HPDE6-E6E7 (cell line): ENCODE results near the gene TMPRSS5.
A peak's percentile ranks its signal among the peaks of the same experiment; 100 is the strongest.
"Not testable (repeated sequence)": the region's sequence is repeated elsewhere in the genome, so short reads cannot be mapped to it uniquely, and the experiment has no call there.

ENCODE experiments used
- DNase-seq: peaks from one replicate; pipeline ENCODE4 v3.0.0; 2011; ENCODE audit warnings: missing footprints; ENCODE audit errors: extremely low spot score

TMPRSS5 gene

GRCh38 chr11:113697756-113698407, 8.2 kb downstream of the TMPRSS5 start:
- DNase-seq: no peak

GRCh38 chr11:113697111-113697510, 9.0 kb downstream of the TMPRSS5 start:
- no peak for DNase-seq

- DNase-seq: no peak
Measured at GRCh38 chr11:113695207-113695606, 10.9 kb downstream of the TMPRSS5 start.

- DNase-seq: no peak
Measured at GRCh38 chr11:113694390-113694789, 11.7 kb downstream of the TMPRSS5 start.

- no peak for DNase-seq
Measured at GRCh38 chr11:113693030-113693429, 13.1 kb downstream of the TMPRSS5 start.

- DNase-seq: peak; percentile 90
Measured at GRCh38 chr11:113690619-113691569, 15.2 kb downstream of the TMPRSS5 start.

- no peak for DNase-seq
Measured at GRCh38 chr11:113689768-113690618, 16.1 kb downstream of the TMPRSS5 start.

GRCh38 chr11:113685654-113686359, 20.3 kb downstream of the TMPRSS5 start:
- no peak for DNase-seq

GRCh38 chr11:113684496-113684895, 21.6 kb downstream of the TMPRSS5 start:
- DNase-seq: no peak

GRCh38 chr11:113683481-113684046, 22.5 kb downstream of the TMPRSS5 start:
- no peak for DNase-seq

GRCh38 chr11:113681711-113682413, 24.2 kb downstream of the TMPRSS5 start:
- DNase-seq: no peak

- no peak for DNase-seq
Measured at GRCh38 chr11:113681282-113681681, 24.8 kb downstream of the TMPRSS5 start.

GRCh38 chr11:113677685-113678084, 28.4 kb downstream of the TMPRSS5 start:
- no peak for DNase-seq

GRCh38 chr11:113675565-113675964, 30.5 kb downstream of the TMPRSS5 start:
- DNase-seq: no peak

- no peak for DNase-seq
Measured at GRCh38 chr11:113675003-113675561, 31.0 kb downstream of the TMPRSS5 start.

GRCh38 chr11:113674397-113674685, 31.8 kb downstream of the TMPRSS5 start:
- DNase-seq: no peak

GRCh38 chr11:113673550-113674396, 32.3 kb downstream of the TMPRSS5 start:
- DNase-seq: no peak

- not testable (repeated sequence) for DNase-seq
Measured at GRCh38 chr11:113671914-113672313, 34.2 kb downstream of the TMPRSS5 start.

- no peak for DNase-seq
Measured at GRCh38 chr11:113670831-113671215, 35.3 kb downstream of the TMPRSS5 start.
